ENCODE results near the gene RPS21.

Gene RPS21

GRCh38 chr20:62354031-62354808 lies 32.7 kb upstream of the RPS21 start:
- no peak for DNase-seq
- Histone ChIP-seq H3K9me3 (ENCODE audit: control insufficient read depth, low read length) (no peaks in the 10 kb centered on the region), H3K27ac (ENCODE audit: insufficient read depth, low read length, poor library complexity, severe bottlenecking) (no peak overlapping the region), H3K36me3 (ENCODE audit: control insufficient read depth, insufficient read depth, low read length) (no peaks in the 10 kb centered on the region), H3K4me3 (ENCODE audit: insufficient read depth, low read depth, low read length, poor library complexity, severe bottlenecking) (no peak overlapping the region), H3K4me1 (ENCODE audit: control insufficient read depth, insufficient read depth, low read length, poor library complexity, severe bottlenecking) (no peaks in the 10 kb centered on the region), H3K27me3 (replicated peaks; ENCODE audit: control insufficient read depth, insufficient read depth, low read length, poor library complexity, severe bottlenecking) (no peaks in the 10 kb centered on the region)

GRCh38 chr20:62354811-62355341 lies 32.0 kb upstream of the RPS21 start:
- H3K27me3 ChIP-seq (replicated peaks; ENCODE audit: control insufficient read depth, insufficient read depth, low read length, poor library complexity, severe bottlenecking) = no peaks in the 10 kb centered on the region
- H3K27ac ChIP-seq (ENCODE audit: insufficient read depth, low read length, poor library complexity, severe bottlenecking) = no peak overlapping the region
- no peak for DNase-seq
- H3K36me3 ChIP-seq (ENCODE audit: control insufficient read depth, insufficient read depth, low read length) = no peaks in the 10 kb centered on the region
- no peaks in the 10 kb centered on the region for H3K9me3 ChIP-seq (ENCODE audit: control insufficient read depth, low read length)
- H3K4me3 ChIP-seq (ENCODE audit: insufficient read depth, low read depth, low read length, poor library complexity, severe bottlenecking) = no peak overlapping the region
- H3K4me1 ChIP-seq (ENCODE audit: control insufficient read depth, insufficient read depth, low read length, poor library complexity, severe bottlenecking) = no peaks in the 10 kb centered on the region

GRCh38 chr20:62355516-62355877 lies 31.4 kb upstream of the RPS21 start:
- Histone ChIP-seq H3K4me1 (ENCODE audit: control insufficient read depth, insufficient read depth, low read length, poor library complexity, severe bottlenecking) (no peaks in the 10 kb centered on the region), H3K27ac (ENCODE audit: insufficient read depth, low read length, poor library complexity, severe bottlenecking) (no peak overlapping the region), H3K36me3 (ENCODE audit: control insufficient read depth, insufficient read depth, low read length) (no peaks in the 10 kb centered on the region), H3K4me3 (ENCODE audit: insufficient read depth, low read depth, low read length, poor library complexity, severe bottlenecking) (no peak overlapping the region), H3K9me3 (ENCODE audit: control insufficient read depth, low read length) (no peaks in the 10 kb centered on the region), H3K27me3 (replicated peaks; ENCODE audit: control insufficient read depth, insufficient read depth, low read length, poor library complexity, severe bottlenecking) (no peaks in the 10 kb centered on the region)
- DNase-seq = no peak

GRCh38 chr20:62355878-62356588 lies 30.9 kb upstream of the RPS21 start:
- no peak for DNase-seq
- Histone ChIP-seq H3K4me1 (ENCODE audit: control insufficient read depth, insufficient read depth, low read length, poor library complexity, severe bottlenecking) (no peaks in the 10 kb centered on the region), H3K4me3 (ENCODE audit: insufficient read depth, low read depth, low read length, poor library complexity, severe bottlenecking) (no peak overlapping the region), H3K36me3 (ENCODE audit: control insufficient read depth, insufficient read depth, low read length) (no peaks in the 10 kb centered on the region), H3K27me3 (replicated peaks; ENCODE audit: control insufficient read depth, insufficient read depth, low read length, poor library complexity, severe bottlenecking) (no peaks in the 10 kb centered on the region), H3K9me3 (ENCODE audit: control insufficient read depth, low read length) (no peaks in the 10 kb centered on the region), H3K27ac (ENCODE audit: insufficient read depth, low read length, poor library complexity, severe bottlenecking) (no peak overlapping the region)

- DNase-seq = no peak
- H3K36me3 ChIP-seq (ENCODE audit: control insufficient read depth, insufficient read depth, low read length) = no peaks in the 10 kb centered on the region
- no peaks in the 10 kb centered on the region for H3K9me3 ChIP-seq (ENCODE audit: control insufficient read depth, low read length)
- no peaks in the 10 kb centered on the region for H3K27me3 ChIP-seq (replicated peaks; ENCODE audit: control insufficient read depth, insufficient read depth, low read length, poor library complexity, severe bottlenecking)
- no peaks in the 10 kb centered on the region for H3K4me1 ChIP-seq (ENCODE audit: control insufficient read depth, insufficient read depth, low read length, poor library complexity, severe bottlenecking)
- H3K4me3 ChIP-seq (ENCODE audit: insufficient read depth, low read depth, low read length, poor library complexity, severe bottlenecking) = no peak overlapping the region
- no peak overlapping the region for H3K27ac ChIP-seq (ENCODE audit: insufficient read depth, low read length, poor library complexity, severe bottlenecking)
Measured at GRCh38 chr20:62356589-62357186, 30.2 kb upstream of the RPS21 start.

GRCh38 chr20:62357187-62357667 lies 29.7 kb upstream of the RPS21 start:
- no peaks in the 10 kb centered on the region for H3K4me1 ChIP-seq (ENCODE audit: control insufficient read depth, insufficient read depth, low read length, poor library complexity, severe bottlenecking)
- H3K4me3 ChIP-seq (ENCODE audit: insufficient read depth, low read depth, low read length, poor library complexity, severe bottlenecking) = no peak overlapping the region
- H3K27ac ChIP-seq (ENCODE audit: insufficient read depth, low read length, poor library complexity, severe bottlenecking) = no peak overlapping the region
- H3K9me3 ChIP-seq (ENCODE audit: control insufficient read depth, low read length) = no peaks in the 10 kb centered on the region
- DNase-seq = no peak
- no peaks in the 10 kb centered on the region for H3K27me3 ChIP-seq (replicated peaks; ENCODE audit: control insufficient read depth, insufficient read depth, low read length, poor library complexity, severe bottlenecking)
- H3K36me3 ChIP-seq (ENCODE audit: control insufficient read depth, insufficient read depth, low read length) = no peaks in the 10 kb centered on the region

- Histone ChIP-seq H3K4me3 (ENCODE audit: insufficient read depth, low read depth, low read length, poor library complexity, severe bottlenecking) (no peak overlapping the region), H3K27ac (ENCODE audit: insufficient read depth, low read length, poor library complexity, severe bottlenecking) (no peak overlapping the region)
Measured at GRCh38 chr20:62357681-62358080, 29.2 kb upstream of the RPS21 start.

GRCh38 chr20:62358171-62359042 lies 28.5 kb upstream of the RPS21 start:
- Histone ChIP-seq H3K4me3 (ENCODE audit: insufficient read depth, low read depth, low read length, poor library complexity, severe bottlenecking) (no peak overlapping the region), H3K9me3 (ENCODE audit: control insufficient read depth, low read length) (no peaks in the 10 kb centered on the region), H3K27me3 (replicated peaks; ENCODE audit: control insufficient read depth, insufficient read depth, low read length, poor library complexity, severe bottlenecking) (no peaks in the 10 kb centered on the region), H3K4me1 (ENCODE audit: control insufficient read depth, insufficient read depth, low read length, poor library complexity, severe bottlenecking) (no peaks in the 10 kb centered on the region), H3K36me3 (ENCODE audit: control insufficient read depth, insufficient read depth, low read length) (no peaks in the 10 kb centered on the region), H3K27ac (ENCODE audit: insufficient read depth, low read length, poor library complexity, severe bottlenecking) (no peak overlapping the region)
- DNase-seq = no peak

More at GRCh38 chr20:62357681-62358080, 29.2 kb upstream of the RPS21 start:
- Histone ChIP-seq H3K36me3 (ENCODE audit: control insufficient read depth, insufficient read depth, low read length) (no peaks in the 10 kb centered on the region), H3K4me1 (ENCODE audit: control insufficient read depth, insufficient read depth, low read length, poor library complexity, severe bottlenecking) (no peaks in the 10 kb centered on the region), H3K9me3 (ENCODE audit: control insufficient read depth, low read length) (no peaks in the 10 kb centered on the region), H3K27me3 (replicated peaks; ENCODE audit: control insufficient read depth, insufficient read depth, low read length, poor library complexity, severe bottlenecking) (no peaks in the 10 kb centered on the region)
- no peak for DNase-seq

GRCh38 chr20:62359043-62359490 lies 27.8 kb upstream of the RPS21 start:
- no peaks in the 10 kb centered on the region for H3K36me3 ChIP-seq (ENCODE audit: control insufficient read depth, insufficient read depth, low read length)
- no peak for DNase-seq
- H3K9me3 ChIP-seq (ENCODE audit: control insufficient read depth, low read length) = no peaks in the 10 kb centered on the region
- H3K27ac ChIP-seq (ENCODE audit: insufficient read depth, low read length, poor library complexity, severe bottlenecking) = no peak overlapping the region
- no peaks in the 10 kb centered on the region for H3K4me1 ChIP-seq (ENCODE audit: control insufficient read depth, insufficient read depth, low read length, poor library complexity, severe bottlenecking)
- H3K4me3 ChIP-seq (ENCODE audit: insufficient read depth, low read depth, low read length, poor library complexity, severe bottlenecking) = no peak overlapping the region
- no peaks in the 10 kb centered on the region for H3K27me3 ChIP-seq (replicated peaks; ENCODE audit: control insufficient read depth, insufficient read depth, low read length, poor library complexity, severe bottlenecking)
